Astrocyte of the spinal cord (primary cell): ENCODE data around the gene INPP4A.
A peak's percentile ranks its signal among the peaks of the same experiment; 100 is the strongest.

Source experiments
- DNase-seq: peaks from one replicate; pipeline ENCODE4 v3.0.0; 2011; ENCODE audit warnings: low read depth, low spot score
- H3K4me3 ChIP-seq: 2 replicates; pipeline ENCODE4 v1.5.1; 2011; ENCODE audit warnings: low read depth, mild to moderate bottlenecking, low read length, moderate library complexity
- CTCF ChIP-seq: IDR thresholded peaks from 2 replicates; pipeline ENCODE4 v1.5.1; 2012; ENCODE audit warnings: low read depth, mild to moderate bottlenecking, low read length, inconsistent platforms
- in situ Hi-C: cut with HindIII; loops from 2 replicates; pipeline ENCODE4 v1.10.0; 2017; ENCODE audit warnings: low sequenced_read_pairs

INPP4A gene

GRCh38 chr2:98454500-98455235 is 10.0 kb downstream of the INPP4A start:
- in situ Hi-C loops: no loop called here
- TF ChIP-seq CTCF: no peak
- peak; percentile 9 for DNase-seq
- no peak overlapping the region for H3K4me3 ChIP-seq

GRCh38 chr2:98455494-98455976 is 10.9 kb downstream of the INPP4A start:
- DNase-seq: peak; percentile 51
- no peak overlapping the region for H3K4me3 ChIP-seq
- TF ChIP-seq CTCF: no peak
- in situ Hi-C loops: no loop called here

GRCh38 chr2:98457045-98457696 is 12.5 kb downstream of the INPP4A start:
- in situ Hi-C loops: no loop called here

GRCh38 chr2:98458207-98458606 is 13.5 kb downstream of the INPP4A start:
- no peak for TF ChIP-seq CTCF
- no peak overlapping the region for H3K4me3 ChIP-seq
- in situ Hi-C loops: no loop called here
- peak; percentile 10 for DNase-seq

More at GRCh38 chr2:98457045-98457696, 12.5 kb downstream of the INPP4A start:
- TF ChIP-seq CTCF: no peak
- peak; percentile 71 for DNase-seq
- no peak overlapping the region for H3K4me3 ChIP-seq

GRCh38 chr2:98458667-98459380 is 14.2 kb downstream of the INPP4A start:
- in situ Hi-C loops: no loop called here
- no peak for DNase-seq
- no peak overlapping the region for H3K4me3 ChIP-seq
- TF ChIP-seq CTCF: no peak

GRCh38 chr2:98459496-98460175 is 15.0 kb downstream of the INPP4A start:
- DNase-seq: peak; percentile 9
- H3K4me3 ChIP-seq: no peak overlapping the region
- TF ChIP-seq CTCF: no peak
- in situ Hi-C loops: no loop called here
